Measurements from ENCODE around the gene PLCG1.

Gene PLCG1

DNA sequence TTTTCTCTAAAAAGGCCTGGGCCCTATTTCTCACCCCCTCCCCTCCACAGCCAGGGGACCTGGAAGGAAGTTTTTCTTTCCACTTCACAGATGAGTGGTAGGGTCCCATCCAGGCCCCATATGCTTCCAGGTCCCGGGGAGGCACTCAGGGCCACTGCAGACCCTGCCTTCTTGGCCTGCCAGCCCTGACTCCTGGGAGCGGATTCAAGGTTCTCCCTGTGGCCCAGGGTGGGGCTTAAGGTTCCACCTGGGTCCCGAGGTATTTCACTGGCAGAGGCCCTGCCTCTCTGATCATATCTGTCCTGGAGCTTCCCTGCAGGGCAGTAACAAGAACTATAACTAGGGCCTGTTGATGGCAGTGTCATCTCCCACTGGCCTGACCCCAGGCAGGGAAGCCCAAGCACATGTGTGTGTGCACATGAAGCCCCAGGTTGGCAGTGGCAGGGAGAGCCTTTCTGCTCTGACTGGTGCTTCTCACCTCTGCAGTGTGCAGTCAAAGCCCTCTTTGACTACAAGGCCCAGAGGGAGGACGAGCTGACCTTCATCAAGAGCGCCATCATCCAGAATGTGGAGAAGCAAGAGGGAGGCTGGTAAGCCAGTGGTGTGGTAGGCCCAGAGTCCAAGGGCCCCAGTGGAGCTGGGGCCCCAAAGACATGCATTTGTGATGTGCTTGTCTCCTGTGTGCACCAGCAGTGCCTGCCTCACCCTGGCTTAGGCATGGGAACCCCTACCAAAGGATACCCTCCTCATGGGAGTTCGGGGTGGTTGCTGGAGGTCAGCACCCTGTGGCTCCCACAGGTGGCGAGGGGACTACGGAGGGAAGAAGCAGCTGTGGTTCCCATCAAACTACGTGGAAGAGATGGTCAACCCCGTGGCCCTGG is 31.2 kb downstream of the PLCG1 start:
- no peak for DNase-seq

DNA sequence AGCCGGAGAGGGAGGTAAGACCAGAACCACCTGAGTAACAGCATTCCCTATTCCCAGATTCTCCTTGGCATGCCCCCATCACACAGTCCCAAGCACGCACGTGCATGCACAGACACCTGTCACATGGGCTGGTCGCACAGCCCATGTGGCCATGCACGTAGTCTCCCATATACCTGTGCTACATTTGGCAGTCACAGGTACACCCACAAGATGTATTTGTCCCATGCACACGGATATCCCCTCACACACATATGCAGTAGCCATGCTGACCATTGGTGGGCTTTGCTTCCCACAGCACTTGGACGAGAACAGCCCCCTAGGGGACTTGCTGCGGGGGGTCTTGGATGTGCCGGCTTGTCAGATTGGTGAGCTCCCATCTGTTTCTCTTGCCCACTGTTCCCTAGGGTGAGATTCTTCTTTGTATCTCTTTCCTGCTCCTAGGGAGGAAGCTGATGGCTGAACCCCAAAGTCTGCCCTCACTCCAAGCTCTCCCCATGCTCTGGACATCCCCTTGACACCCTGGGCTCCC is 31.9 kb downstream of the PLCG1 start:
- DNase-seq = no peak

GRCh38 chr20:41169791-41170351 is 32.5 kb downstream of the PLCG1 start:
- no peak for DNase-seq

DNA sequence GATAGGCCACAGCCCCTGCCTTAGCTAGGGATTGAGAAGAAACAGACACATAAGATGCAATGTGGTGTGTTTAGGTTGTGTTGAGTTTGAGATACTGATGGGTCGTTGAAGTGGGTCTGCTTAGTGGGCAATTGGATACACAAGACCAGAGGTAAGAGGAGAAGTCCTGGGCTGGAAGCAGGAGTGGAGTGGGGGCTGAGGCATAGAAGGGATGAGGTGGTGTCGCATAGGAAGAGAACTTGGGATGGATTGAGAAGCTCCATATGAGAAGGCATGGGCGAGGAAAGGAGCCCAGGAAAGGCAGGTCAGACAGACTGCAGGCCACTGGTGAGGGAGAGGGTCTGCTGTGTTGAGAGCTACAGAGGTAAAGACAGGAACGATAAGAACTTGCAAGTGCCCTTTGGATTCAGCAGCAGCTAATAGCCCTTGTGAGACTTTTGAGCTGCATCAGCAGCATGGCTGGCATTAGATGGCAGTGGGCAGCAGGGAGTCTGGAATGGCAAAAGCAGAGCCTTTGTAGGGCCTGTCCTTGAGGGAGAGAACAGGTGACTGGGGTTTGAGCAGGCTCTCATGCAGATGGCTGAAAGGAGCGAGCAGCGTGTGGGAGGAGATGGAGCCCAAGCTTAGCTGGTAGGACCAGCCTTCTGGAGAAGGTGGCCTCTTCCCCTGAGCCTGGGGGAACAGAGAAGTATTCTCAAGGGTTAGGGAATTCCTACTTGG is 33.2 kb downstream of the PLCG1 start:
- no peak for DNase-seq

DNA sequence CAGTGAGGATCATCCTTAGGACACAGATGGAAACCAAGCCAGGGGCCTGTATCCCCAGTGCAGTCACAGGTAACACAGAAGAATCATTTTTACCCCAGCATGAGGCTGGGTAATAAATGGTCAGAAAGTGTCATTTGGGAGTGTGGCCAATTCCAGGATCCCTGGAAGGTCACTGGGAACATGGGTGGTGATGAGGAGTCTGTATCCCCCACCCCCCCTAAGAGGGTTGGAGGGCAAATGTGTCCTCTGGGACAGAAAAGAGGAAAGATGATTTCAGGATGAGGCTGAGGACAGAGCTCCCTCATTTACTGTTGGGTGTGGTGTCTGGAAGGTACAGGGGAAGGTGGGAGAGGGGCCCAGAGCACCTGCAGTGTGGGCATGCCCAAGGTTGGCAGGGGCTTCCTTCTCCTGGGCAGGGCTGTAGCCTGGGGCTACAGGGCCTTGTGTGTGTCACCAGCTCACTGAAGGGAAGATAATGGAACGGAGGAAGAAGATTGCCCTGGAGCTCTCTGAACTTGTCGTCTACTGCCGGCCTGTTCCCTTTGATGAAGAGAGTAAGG is 34.5 kb downstream of the PLCG1 start:
- no peak for DNase-seq

DNA sequence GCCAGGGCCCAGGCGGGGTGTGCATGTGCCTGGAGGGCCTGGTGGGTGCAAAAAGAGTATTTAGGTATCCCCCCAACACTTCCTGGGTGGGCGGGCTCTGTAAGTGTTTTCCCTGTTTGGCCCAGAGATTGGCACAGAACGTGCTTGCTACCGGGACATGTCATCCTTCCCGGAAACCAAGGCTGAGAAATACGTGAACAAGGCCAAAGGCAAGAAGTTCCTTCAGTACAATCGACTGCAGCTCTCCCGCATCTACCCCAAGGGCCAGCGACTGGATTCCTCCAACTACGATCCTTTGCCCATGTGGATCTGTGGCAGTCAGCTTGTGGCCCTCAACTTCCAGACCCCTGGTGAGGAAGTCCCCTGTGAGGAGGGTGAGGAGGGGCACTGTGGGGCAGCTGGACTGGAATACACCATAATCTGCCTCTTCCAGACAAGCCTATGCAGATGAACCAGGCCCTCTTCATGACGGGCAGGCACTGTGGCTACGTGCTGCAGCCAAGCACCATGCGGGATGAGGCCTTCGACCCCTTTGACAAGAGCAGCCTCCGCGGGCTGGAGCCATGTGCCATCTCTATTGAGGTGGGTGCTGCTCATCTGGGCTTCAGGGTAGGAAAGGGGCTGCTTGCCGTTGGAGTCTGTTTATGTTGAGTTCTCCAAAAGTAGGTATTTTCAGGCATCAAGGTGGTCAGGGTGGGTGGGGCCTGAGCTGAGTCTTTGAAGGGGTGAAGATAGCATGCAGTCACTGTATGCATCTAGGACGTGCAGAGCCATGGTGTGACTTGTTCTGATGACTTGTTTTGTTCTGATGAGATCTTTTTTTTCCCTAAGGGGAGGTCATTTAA is 35.2 kb downstream of the PLCG1 start:
- no peak for DNase-seq

- DNase-seq = no peak
These were observed 35.9 kb downstream of the PLCG1 start for GRCh38 chr20:41173161-41173721.

GRCh38 chr20:41173791-41174341 is 36.5 kb downstream of the PLCG1 start:
- DNase-seq = no peak

GRCh38 chr20:41174373-41174772 is 37.0 kb downstream of the PLCG1 start:
- no peak for DNase-seq

- no peak for DNase-seq
These were observed 37.4 kb downstream of the PLCG1 start for GRCh38 chr20:41174782-41175181.

DNA sequence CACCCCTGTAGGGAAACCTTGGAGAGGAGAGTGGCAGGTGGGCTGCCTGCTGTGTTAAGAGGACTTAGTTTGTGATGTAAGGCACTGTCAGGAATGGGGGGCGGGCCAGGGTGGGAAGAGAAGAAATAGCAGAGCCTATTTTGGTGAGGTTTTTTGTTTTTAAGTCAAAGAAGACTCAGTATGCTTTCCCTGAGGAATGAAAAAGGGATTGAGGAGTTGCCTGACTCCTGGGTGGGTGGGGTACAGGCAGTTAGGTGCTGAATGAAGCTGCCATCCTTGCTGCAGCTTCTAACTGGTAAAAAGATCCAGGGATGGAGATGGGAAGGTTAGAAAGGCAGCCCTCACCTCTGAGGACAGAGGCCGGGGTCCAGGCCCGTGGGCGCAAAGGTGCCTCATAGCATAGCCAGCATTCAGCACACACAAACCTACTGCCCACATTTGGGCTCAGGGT is 37.9 kb downstream of the PLCG1 start:
- no peak for DNase-seq

DNA sequence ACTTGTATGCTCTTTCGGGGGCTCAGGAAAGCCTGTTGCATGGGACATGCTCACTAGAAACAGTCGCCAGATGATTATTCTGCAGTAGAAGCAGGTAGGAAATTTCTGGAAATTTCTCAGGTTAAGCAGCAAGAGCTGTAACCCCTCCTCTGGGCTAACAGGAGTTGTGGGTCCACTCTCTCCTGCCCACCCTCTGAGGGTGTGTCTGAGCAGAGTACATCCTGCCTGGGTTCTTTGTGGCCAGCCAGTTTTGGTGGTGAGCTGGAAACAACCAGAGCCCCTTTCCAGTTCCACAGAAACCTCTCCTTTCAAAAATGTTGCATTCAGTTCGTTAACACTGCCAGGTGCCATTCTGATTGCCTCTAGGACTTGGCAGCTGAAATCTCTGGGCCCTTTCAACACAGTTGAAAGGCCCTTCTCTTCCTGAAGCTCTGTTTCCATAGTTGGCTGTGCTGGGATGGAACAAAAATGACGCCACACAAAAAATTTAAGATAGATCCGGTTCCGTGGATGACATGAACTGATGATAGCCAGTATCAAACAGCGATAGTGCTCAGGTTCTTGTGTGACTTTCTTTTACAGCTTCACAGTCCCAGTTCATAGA is 38.5 kb downstream of the PLCG1 start:
- DNase-seq = no peak

GRCh38 chr20:41176711-41177552 is 39.6 kb downstream of the PLCG1 start:
- DNase-seq = no peak

DNA sequence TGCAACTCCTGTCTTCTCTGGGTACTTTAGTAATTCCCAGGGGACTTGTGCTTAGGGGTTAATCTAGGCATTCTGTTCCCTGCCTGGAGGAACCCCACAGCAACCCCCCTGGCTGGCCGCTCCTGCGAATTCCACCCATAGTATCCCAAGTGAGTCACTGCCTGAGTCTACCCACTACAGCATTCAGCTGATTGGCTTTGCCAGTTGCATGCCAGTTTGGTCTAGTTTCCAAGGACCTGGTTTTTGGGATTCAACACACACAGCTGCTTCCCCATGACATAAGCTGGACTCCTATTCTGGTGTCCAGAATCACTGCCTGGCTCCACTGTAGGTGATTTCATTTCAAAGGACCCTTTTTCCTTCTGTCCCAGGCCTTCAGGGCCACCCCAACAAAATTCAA is 40.3 kb downstream of the PLCG1 start:
- no peak for DNase-seq

DNA sequence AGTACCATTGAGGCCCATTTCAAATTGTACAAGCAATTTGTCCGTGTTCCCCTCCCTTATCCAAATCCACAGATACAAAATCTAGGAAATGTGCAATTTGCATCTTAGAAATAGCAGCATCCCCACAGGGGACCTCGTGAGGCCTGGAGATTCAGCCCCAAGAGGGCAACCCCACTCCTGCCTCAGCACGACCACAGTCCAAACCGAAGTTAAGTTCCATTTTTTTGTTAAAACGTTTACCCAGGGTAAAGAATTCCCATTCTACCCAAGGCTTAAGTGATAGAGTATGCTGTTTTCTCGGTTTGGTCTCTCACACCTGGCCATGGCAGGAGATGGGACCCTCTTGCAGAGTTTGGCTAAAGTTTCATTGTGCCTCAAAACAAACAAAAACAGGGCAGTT is 41.2 kb downstream of the PLCG1 start:
- DNase-seq = no peak

- DNase-seq = no peak
These were observed 41.6 kb downstream of the PLCG1 start for GRCh38 chr20:41178904-41179432.

GRCh38 chr20:41179961-41180360 is 42.6 kb downstream of the PLCG1 start:
- no peak for DNase-seq

GRCh38 chr20:41180599-41181333 is 43.4 kb downstream of the PLCG1 start:
- no peak for DNase-seq

DNA sequence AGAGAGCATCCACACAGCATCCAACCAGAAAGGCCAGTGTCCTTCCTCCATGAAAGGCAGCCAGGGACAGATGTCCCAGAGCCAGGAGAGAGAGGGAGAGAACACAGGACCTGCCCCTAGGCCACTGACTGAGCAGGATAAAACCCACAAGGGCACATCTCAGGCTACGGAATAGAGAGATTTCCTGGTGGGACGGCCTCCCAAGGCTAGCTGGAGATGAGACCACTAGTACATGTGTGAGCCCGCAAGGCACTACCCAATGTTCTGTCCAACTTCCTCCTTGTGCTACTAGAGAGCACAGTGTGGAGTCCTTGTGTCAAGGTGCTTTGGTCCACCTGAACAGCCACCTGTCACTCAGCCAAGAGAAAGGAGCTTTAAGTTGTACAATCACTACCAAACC is 44.2 kb downstream of the PLCG1 start:
- DNase-seq = no peak
